ENCODE measurements around the gene GPC5.

Gene GPC5

GRCh38 chr13:92825938-92826596 lies 1427.6 kb downstream of the GPC5 start:
- TF ChIP-seq CTCF (IDR thresholded peaks at IDR 0.05; ENCODE audit: low read depth, low read length) = no peak
- DNase-seq (ENCODE audit: low read depth, low spot score) = no peak
- in situ Hi-C loops (cut with HindIII; ENCODE audit: low sequenced_read_pairs) = no loop called here
- no peak overlapping the region for H3K4me3 ChIP-seq (ENCODE audit: low read depth, low read length)

DNA sequence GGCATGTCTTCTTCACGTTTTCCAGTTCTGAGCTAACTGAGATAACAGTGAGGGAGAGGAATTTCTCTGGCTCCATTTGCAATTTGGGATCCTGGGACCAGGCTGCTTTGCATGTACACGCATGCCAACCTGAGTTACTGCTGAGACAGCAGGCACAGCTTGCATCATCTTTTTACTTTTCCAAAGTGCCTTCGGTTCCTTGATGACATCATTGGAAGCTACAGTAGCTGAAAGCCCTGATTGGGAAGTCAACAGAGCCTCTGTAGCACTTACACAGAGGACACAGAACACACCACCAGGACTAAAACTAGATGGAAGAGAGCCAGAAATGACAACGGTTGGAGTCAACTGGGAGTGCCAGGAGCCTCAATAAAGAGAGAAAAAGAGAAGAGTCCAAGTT lies 1429.1 kb downstream of the GPC5 start:
- TF ChIP-seq CTCF (IDR thresholded peaks at IDR 0.05; ENCODE audit: low read depth, low read length) = no peak
- in situ Hi-C loops (cut with HindIII; ENCODE audit: low sequenced_read_pairs) = no loop called here
- no peak overlapping the region for H3K4me3 ChIP-seq (ENCODE audit: low read depth, low read length)
- no peak for DNase-seq (ENCODE audit: low read depth, low spot score)

DNA sequence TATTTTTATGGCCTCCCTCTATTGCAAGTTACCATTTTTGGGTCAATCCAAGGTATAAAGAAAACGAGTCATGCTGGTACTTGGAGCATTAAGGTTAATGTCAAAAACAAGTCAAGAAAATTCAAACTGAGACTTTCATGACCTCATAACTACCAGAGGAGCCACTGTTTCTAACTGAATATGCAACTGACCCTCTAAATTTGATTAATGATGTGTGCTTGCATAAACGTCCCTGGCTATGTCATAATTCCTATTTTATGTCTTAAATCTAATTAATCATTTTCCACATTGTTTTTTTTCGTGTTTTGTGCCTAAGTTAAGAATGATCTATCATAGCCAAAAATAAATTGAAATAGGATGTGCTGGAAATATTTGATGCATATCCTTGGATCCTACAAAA lies 1431.5 kb downstream of the GPC5 start:
- DNase-seq (ENCODE audit: low read depth, low spot score) = no peak
- TF ChIP-seq CTCF (IDR thresholded peaks at IDR 0.05; ENCODE audit: low read depth, low read length) = no peak
- in situ Hi-C loops (cut with HindIII; ENCODE audit: low sequenced_read_pairs) = no loop called here
- no peak overlapping the region for H3K4me3 ChIP-seq (ENCODE audit: low read depth, low read length)

- in situ Hi-C loops (cut with HindIII; ENCODE audit: low sequenced_read_pairs) = no loop called here
- TF ChIP-seq CTCF (IDR thresholded peaks at IDR 0.05; ENCODE audit: low read depth, low read length) = no peak
- H3K4me3 ChIP-seq (ENCODE audit: low read depth, low read length) = no peak overlapping the region
These were observed 1432.4 kb downstream of the GPC5 start for GRCh38 chr13:92830821-92831220.

DNA sequence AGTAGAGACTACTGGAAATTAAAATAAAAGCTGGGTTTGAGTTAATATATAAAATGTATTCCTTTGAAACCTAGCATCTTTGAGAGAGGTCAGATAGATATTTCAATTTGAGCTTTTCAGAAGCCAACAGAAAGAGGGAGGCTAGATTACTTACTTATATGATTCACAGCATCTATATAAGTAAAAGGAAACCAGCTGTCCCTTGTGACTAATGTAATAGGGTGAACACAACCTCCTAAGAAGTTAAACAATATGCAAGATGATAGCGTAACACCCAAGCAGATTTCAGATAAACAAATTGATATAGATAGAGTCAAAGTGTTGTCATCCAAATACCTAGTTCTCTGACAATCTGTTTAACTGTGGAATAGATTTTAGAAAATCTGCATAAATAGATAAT lies 1434.7 kb downstream of the GPC5 start:
- TF ChIP-seq CTCF (IDR thresholded peaks at IDR 0.05; ENCODE audit: low read depth, low read length) = no peak
- DNase-seq (ENCODE audit: low read depth, low spot score) = peak; percentile 12
- H3K4me3 ChIP-seq (ENCODE audit: low read depth, low read length) = no peak overlapping the region
- in situ Hi-C loops (cut with HindIII; ENCODE audit: low sequenced_read_pairs) = no loop called here

More at GRCh38 chr13:92830821-92831220, 1432.4 kb downstream of the GPC5 start:
- no peak for DNase-seq (ENCODE audit: low read depth, low spot score)

DNA sequence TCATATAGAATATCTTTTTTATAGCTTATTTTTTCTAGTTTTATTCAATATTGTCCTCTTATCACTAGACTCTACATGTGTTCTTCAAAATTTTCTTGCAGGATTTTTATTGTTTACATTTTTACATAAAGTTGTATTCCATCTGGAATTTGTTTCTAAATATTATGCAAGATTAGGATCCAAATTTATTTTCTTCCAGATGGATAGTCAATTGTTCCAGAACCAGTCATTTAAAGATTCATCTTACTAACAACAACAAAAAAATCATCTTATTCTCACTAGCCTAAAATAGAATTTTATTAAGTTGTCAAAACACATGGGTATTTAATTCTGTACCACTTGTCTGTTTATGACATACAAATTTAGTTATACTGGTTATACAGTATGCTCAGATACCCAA lies 1437.8 kb downstream of the GPC5 start:
- no peak overlapping the region for H3K4me3 ChIP-seq (ENCODE audit: low read depth, low read length)
- in situ Hi-C loops (cut with HindIII; ENCODE audit: low sequenced_read_pairs) = no loop called here
- no peak for TF ChIP-seq CTCF (IDR thresholded peaks at IDR 0.05; ENCODE audit: low read depth, low read length)
- DNase-seq (ENCODE audit: low read depth, low spot score) = no peak
